ENCODE data around the gene SLC6A20. TPM values are rescaled to one million over a fixed set of nuclear protein-coding genes. Genes with fewer than 3 reads are reported as not detected.

SLC6A20 gene
- total RNA-seq, 2 experiments from 2014 or later, result not detected

- Mint-ChIP-seq H3K9me3 (no peaks in the 10 kb centered on the region), H3K36me3 (ENCODE audit: low read depth) (peaks cover 13% of the 10 kb centered on the region), H3K27me3 (ENCODE audit: low read depth) (no peaks in the 10 kb centered on the region), H3K27ac (no peak overlapping the region), H3K4me1 (ENCODE audit: low read depth) (peaks cover 2% of the 10 kb centered on the region), H3K4me3 (no peak overlapping the region)
- intact Hi-C loops (cut with micrococcal nuclease), result no loop called here
- CTCF ChIA-PET, result no interaction called here
- DNase-seq, result no peak
These were observed 50.1 kb downstream of the SLC6A20 start for GRCh38 chr3:45746165-45746776.

GRCh38 chr3:45742461-45743089 lies 53.8 kb downstream of the SLC6A20 start:
- Mint-ChIP-seq H3K27ac (no peak overlapping the region), H3K27me3 (ENCODE audit: low read depth) (no peaks in the 10 kb centered on the region), H3K4me1 (ENCODE audit: low read depth) (peaks cover 12% of the 10 kb centered on the region), H3K4me3 (no peak overlapping the region), H3K9me3 (no peaks in the 10 kb centered on the region), H3K36me3 (ENCODE audit: low read depth) (peaks cover 22% of the 10 kb centered on the region)
- DNase-seq, result no peak
- CTCF ChIA-PET, result no interaction called here
- intact Hi-C loops (cut with micrococcal nuclease), result no loop called here

GRCh38 chr3:45741742-45742460 lies 54.4 kb downstream of the SLC6A20 start:
- Mint-ChIP-seq H3K36me3 (ENCODE audit: low read depth) (peaks cover 22% of the 10 kb centered on the region), H3K27ac (no peak overlapping the region), H3K9me3 (no peaks in the 10 kb centered on the region), H3K4me3 (no peak overlapping the region), H3K4me1 (ENCODE audit: low read depth) (peaks cover 12% of the 10 kb centered on the region), H3K27me3 (ENCODE audit: low read depth) (no peaks in the 10 kb centered on the region)
- CTCF ChIA-PET, result no interaction called here
- no peak for DNase-seq
- intact Hi-C loops (cut with micrococcal nuclease), result no loop called here

- peaks cover 12% of the 10 kb centered on the region for H3K4me1 Mint-ChIP-seq (ENCODE audit: low read depth)
- no peaks in the 10 kb centered on the region for H3K27me3 Mint-ChIP-seq (ENCODE audit: low read depth)
- CTCF ChIA-PET, result no interaction called here
- H3K27ac Mint-ChIP-seq, result no peak overlapping the region
- H3K4me3 Mint-ChIP-seq, result no peak overlapping the region
- DNase-seq, result no peak
- intact Hi-C loops (cut with micrococcal nuclease), result no loop called here
- H3K36me3 Mint-ChIP-seq (ENCODE audit: low read depth), result peaks cover 24% of the 10 kb centered on the region
- no peaks in the 10 kb centered on the region for H3K9me3 Mint-ChIP-seq
These were observed 55.1 kb downstream of the SLC6A20 start for GRCh38 chr3:45741247-45741646.

GRCh38 chr3:45739991-45740390 lies 56.3 kb downstream of the SLC6A20 start:
- H3K4me1 Mint-ChIP-seq (ENCODE audit: low read depth), result peaks cover 12% of the 10 kb centered on the region
- no peak overlapping the region for H3K4me3 Mint-ChIP-seq
- intact Hi-C loops (cut with micrococcal nuclease), result no loop called here
- no peaks in the 10 kb centered on the region for H3K27me3 Mint-ChIP-seq (ENCODE audit: low read depth)
- H3K9me3 Mint-ChIP-seq, result no peaks in the 10 kb centered on the region
- no peak for DNase-seq
- peaks cover 27% of the 10 kb centered on the region for H3K36me3 Mint-ChIP-seq (ENCODE audit: low read depth)
- H3K27ac Mint-ChIP-seq, result no peak overlapping the region
- CTCF ChIA-PET, result interaction anchor here (0.7 kb wide), 1 partner anchor 80 kb away, joined by 3 read pairs; no protein-coding TSS in a partner anchor

- Mint-ChIP-seq H3K4me1 (ENCODE audit: low read depth) (peaks cover 12% of the 10 kb centered on the region), H3K36me3 (ENCODE audit: low read depth) (peaks cover 42% of the 10 kb centered on the region)
- intact Hi-C loops (cut with micrococcal nuclease), result no loop called here
These were observed 59.1 kb downstream of the SLC6A20 start for GRCh38 chr3:45737234-45737633.

GRCh38 chr3:45736707-45737106 lies 59.6 kb downstream of the SLC6A20 start:
- Mint-ChIP-seq H3K4me3 (no peak overlapping the region), H3K27ac (no peak overlapping the region), H3K36me3 (ENCODE audit: low read depth) (peaks cover 45% of the 10 kb centered on the region), H3K9me3 (no peaks in the 10 kb centered on the region), H3K4me1 (ENCODE audit: low read depth) (peaks cover 12% of the 10 kb centered on the region), H3K27me3 (ENCODE audit: low read depth) (no peaks in the 10 kb centered on the region)
- DNase-seq, result no peak
- CTCF ChIA-PET, result no interaction called here
- intact Hi-C loops (cut with micrococcal nuclease), result no loop called here

More at GRCh38 chr3:45737234-45737633, 59.1 kb downstream of the SLC6A20 start:
- Mint-ChIP-seq H3K9me3 (no peaks in the 10 kb centered on the region), H3K27me3 (ENCODE audit: low read depth) (no peaks in the 10 kb centered on the region), H3K4me3 (no peak overlapping the region), H3K27ac (no peak overlapping the region)
- no peak for DNase-seq
- CTCF ChIA-PET, result no interaction called here

GRCh38 chr3:45730409-45731154 lies 65.8 kb downstream of the SLC6A20 start:
- CTCF ChIA-PET, result interaction anchor here (0.8 to 1.4 kb wide), 4 partner anchors 36 to 348 kb away, joined by 3 to 8 read pairs (median 4); no protein-coding TSS in a partner anchor
- no peak for DNase-seq
- H3K36me3 Mint-ChIP-seq (ENCODE audit: low read depth), result peaks cover 55% of the 10 kb centered on the region
- no peak overlapping the region for H3K4me3 Mint-ChIP-seq
- no peaks in the 10 kb centered on the region for H3K27me3 Mint-ChIP-seq (ENCODE audit: low read depth)
- no peaks in the 10 kb centered on the region for H3K9me3 Mint-ChIP-seq
- H3K4me1 Mint-ChIP-seq (ENCODE audit: low read depth), result peaks cover 11% of the 10 kb centered on the region
- no peak overlapping the region for H3K27ac Mint-ChIP-seq
- intact Hi-C loops (cut with micrococcal nuclease), result no loop called here

GRCh38 chr3:45729614-45730013 lies 66.7 kb downstream of the SLC6A20 start:
- peaks cover 18% of the 10 kb centered on the region for H3K4me1 Mint-ChIP-seq (ENCODE audit: low read depth)
- H3K9me3 Mint-ChIP-seq, result no peaks in the 10 kb centered on the region
- CTCF ChIA-PET, result interaction anchor here (1.3 kb wide), 1 partner anchor 68 kb away, joined by 8 read pairs; no protein-coding TSS in a partner anchor
- no peak for DNase-seq
- H3K36me3 Mint-ChIP-seq (ENCODE audit: low read depth), result peaks cover 54% of the 10 kb centered on the region
- intact Hi-C loops (cut with micrococcal nuclease), result no loop called here
- no peak overlapping the region for H3K4me3 Mint-ChIP-seq
- H3K27me3 Mint-ChIP-seq (ENCODE audit: low read depth), result no peaks in the 10 kb centered on the region
- H3K27ac Mint-ChIP-seq, result no peak overlapping the region

- CTCF ChIA-PET, result no interaction called here
- Mint-ChIP-seq H3K4me1 (ENCODE audit: low read depth) (peaks cover 22% of the 10 kb centered on the region), H3K4me3 (no peak overlapping the region), H3K9me3 (no peaks in the 10 kb centered on the region), H3K36me3 (ENCODE audit: low read depth) (peaks cover 54% of the 10 kb centered on the region), H3K27ac (no peak overlapping the region), H3K27me3 (ENCODE audit: low read depth) (no peaks in the 10 kb centered on the region)
- intact Hi-C loops (cut with micrococcal nuclease), result no loop called here
- no peak for DNase-seq
These were observed 71.4 kb downstream of the SLC6A20 start for GRCh38 chr3:45724911-45725310.

GRCh38 chr3:45719655-45720487 lies 76.5 kb downstream of the SLC6A20 start:
- intact Hi-C loops (cut with micrococcal nuclease), result no loop called here
- Mint-ChIP-seq H3K36me3 (ENCODE audit: low read depth) (peaks cover 48% of the 10 kb centered on the region), H3K4me1 (ENCODE audit: low read depth) (peaks cover 29% of the 10 kb centered on the region), H3K27me3 (ENCODE audit: low read depth) (no peaks in the 10 kb centered on the region), H3K27ac (no peak overlapping the region), H3K4me3 (no peak overlapping the region), H3K9me3 (no peaks in the 10 kb centered on the region)
- no peak for DNase-seq
- CTCF ChIA-PET, result no interaction called here

All from activated naive CD4-positive, alpha-beta T cell treated with anti-CD3 and anti-CD28 coated beads for 36 hours (primary cell).